Activated naive CD4-positive, alpha-beta T cell treated with anti-CD3 and anti-CD28 coated beads, Interleukin-2, amount 50 U/mL, for 16 hours (primary cell): ENCODE results near the gene CADPS.
"Not testable (repeated sequence)": the region's sequence is repeated elsewhere in the genome, so short reads cannot be mapped to it uniquely, and the experiment has no call there.

ENCODE experiments used
- DNase-seq: peaks from one replicate; pipeline ENCODE4 v3.0.0-alpha.2; 2020

Gene CADPS

DNA sequence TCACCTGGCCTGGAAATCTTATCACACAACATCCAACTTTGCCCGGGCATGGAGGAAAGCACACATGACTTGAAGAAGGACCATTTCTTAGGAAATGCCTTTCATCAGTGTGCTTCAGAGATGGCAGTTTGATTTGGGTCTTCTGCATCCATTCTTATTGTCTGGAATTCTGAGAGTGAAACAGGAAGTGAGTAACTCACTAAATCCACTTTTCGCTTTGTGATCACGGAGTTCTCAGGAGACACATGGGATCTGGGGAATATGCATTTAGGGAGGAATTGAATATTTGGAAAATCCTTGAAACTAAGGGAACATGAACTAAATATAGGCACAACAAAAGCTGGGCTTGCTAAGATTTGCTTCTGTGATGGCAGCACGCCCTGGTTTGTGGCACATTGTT is 289.4 kb downstream of the CADPS start:
- DNase-seq = no peak

DNA sequence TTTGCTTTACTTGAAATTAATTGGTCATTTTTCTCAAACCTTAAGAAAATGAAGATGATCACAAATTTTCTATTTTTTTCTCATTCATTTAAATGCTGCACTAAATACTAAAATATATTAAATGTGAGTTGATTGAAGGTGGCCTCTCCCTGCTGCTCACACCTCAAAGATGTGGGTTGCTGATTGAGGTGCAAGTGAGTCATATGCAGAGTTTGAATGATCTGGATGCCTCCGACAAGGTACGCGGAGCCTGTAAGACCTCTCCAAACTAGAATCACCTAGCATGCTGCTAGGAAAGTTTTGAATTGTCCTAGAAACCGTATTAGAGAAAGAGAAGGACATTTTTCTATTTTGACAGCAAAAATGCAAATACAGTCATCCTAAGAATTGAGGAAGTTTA is 290.6 kb downstream of the CADPS start:
- no peak for DNase-seq

DNA sequence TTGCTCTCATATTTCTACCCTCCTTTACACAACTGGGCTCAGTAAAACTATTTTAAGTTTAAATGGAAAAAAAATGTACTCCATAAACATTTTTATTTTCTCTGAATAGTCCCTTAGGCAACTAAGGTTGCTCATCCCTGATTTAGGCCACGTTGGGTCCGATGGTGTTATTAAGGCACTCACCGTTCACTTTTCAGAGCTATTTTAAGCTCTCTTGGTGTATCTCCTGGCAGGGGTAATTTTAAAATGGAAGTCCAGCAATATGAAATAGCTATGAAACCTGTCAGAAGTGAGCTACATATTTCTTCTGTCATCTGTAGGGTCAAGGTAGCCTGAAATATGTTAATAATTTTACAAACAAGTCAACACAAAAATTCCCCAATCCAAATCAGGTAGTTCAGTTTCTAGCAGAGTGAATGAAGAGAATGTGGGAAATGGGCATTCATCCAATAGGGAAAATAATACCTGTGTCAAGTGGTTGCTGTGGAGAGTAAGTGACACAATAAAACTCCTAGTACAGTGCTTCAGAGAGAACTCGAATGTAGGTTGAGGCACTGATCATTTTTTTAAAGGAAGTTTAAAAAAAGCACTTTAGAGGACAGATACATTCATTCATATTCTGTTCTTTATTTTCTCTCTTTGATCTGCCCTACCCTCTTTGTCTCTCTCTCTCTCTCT is 292.6 kb downstream of the CADPS start:
- DNase-seq = no peak

DNA sequence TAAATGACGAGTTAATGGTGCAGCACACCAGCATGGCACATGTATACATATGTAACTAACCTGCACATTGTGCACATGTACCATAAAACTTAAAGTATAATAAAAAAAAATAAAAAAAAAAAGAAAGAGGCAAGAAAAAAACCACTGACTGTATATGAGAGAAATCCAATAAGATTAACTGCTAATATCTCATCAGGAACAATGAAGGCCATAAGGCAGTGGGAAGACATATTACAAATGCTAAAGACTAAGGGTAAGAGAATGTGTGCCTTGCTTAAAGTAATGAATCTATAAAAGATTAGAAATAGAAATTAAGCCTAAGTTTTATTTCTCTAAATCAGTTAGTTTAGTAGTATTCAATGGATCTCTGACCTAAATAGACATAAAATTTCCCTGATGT is 294.7 kb downstream of the CADPS start:
- DNase-seq = not testable (repeated sequence)

- no peak for DNase-seq
Observed at GRCh38 chr3:62577153-62577552, 298.1 kb downstream of the CADPS start.

DNA sequence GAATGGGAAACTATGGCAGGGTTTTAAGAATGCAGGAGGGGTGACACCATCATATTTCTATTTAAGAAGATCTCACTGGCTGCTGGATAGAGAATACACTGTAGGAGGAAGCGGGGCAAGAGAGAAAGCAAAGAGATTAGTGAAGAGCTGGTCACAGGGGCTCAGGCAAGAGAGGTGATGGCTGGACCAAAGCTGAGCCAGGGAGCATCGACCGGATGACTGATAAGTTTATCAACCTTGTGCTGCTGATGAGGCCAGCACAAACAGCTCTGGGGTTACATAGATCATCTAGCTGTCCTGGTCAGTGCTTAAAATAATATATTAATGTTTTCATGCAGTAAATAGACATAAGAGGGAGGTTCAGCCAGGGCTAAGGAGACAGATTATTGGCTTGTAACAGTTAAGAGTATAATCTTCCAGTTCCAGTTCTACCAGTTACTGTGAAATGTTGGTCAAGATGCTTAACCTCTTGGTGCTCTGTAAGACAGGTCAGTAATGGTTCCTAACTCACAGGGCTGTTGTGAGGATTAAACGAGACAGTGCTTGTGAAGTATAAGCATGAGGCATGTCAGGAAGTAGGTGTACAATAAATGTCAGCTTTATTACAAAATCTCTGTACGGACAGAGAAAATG is 300.8 kb downstream of the CADPS start:
- no peak for DNase-seq

DNA sequence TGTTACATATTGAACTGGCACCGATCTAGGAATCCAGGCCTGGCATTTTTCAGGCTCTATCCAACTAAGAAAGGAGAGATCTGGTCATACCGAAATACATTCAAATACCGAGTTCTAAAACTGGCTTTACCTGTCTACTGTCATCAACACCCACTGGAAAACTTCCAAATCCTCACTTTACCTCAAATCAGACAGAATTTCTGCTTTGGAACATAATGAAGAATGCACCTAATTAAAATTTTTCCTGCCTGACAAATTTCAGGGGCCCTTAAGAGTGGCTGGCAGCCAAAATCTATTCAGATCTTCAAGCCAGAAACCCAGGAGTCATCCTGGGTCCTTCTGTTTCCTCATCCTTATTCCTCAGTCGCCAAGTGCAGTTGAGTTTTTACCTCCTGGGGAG is 303.3 kb downstream of the CADPS start:
- no peak for DNase-seq

DNA sequence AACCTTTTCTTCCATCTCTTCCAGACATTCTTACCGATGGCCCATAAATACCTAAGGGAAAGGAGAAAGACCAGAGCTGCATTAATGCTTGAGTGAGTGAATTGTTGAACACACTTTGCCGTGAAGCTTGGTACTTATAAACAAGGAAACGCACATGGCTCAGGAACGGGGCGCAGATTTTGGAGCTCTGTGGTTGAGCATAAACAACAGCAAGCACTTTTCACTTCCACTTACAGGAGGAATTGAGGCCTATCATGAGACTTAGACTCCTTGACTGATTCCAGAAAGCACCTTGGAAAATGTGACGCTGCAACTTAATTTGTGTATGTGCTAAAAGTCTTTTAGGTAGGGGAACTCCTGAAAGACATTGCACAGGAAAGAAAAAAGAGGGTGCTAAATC is 304.3 kb downstream of the CADPS start:
- DNase-seq = no peak

DNA sequence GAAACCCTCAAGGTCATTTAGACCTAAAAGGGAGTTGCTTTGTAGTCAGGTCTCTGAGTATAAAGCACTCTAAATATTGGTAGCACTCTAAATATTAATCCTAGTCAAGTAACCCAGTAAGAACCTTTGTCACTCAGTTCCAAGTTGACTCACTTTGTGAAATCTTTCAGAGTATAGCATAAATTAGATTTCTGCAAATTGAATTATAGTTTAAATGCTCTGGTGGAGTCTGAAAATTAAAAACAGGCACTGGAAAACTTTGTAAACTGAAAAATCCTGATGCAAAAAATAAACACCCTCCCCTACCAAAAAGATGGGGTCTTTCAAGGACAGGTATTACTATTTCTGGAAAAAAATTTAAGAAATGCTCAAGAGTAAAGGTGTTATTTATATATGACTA is 305.6 kb downstream of the CADPS start:
- DNase-seq = no peak

- DNase-seq = no peak
Observed at GRCh38 chr3:62567097-62568021, 307.9 kb downstream of the CADPS start.

DNA sequence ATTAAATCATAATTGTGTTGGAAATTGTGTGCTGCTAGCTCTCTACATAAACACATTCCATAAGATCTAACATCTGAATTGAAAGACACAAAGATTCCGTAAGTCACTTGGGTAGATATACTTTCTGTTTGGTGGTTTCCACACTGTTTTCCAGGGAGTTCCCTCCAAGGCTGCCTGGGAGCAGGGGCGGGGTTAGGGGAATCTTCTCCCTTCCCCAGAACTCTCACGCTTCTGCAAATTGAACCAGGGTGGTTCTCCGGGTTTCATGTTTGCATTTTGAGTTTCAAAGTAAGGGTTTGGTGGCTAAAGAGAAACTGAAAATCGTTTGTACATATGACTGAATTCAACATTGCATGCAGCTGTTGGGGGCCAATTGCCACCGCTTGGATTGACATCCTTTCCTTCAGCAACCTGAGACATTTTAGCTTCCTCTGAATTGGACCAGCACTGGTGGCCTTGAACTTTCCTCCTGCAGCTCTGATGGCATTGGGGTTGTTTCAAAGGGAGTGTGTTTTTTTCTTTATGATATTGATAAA is 309.1 kb downstream of the CADPS start:
- DNase-seq = no peak

DNA sequence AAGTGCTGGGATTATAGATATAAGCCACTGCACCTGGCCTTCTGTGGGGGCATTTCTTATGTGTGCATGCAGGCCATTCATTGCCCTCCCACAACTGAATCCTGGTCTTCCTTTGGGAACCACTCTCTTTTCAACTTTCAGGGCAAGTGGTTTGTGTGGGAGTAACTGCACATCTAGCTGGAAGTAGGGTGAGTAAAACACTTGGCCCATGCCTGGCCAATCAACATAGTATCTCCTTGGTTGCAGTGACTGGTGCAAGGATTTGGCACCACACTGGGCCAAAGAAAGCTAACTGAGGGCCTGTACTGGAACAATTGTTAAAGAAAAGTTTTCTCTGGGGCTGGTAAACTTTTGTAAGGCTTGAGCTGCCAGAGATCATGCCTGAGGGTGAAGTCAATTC is 312.6 kb downstream of the CADPS start:
- no peak for DNase-seq

- DNase-seq = no peak
Observed at GRCh38 chr3:62562017-62562416, 313.2 kb downstream of the CADPS start.

DNA sequence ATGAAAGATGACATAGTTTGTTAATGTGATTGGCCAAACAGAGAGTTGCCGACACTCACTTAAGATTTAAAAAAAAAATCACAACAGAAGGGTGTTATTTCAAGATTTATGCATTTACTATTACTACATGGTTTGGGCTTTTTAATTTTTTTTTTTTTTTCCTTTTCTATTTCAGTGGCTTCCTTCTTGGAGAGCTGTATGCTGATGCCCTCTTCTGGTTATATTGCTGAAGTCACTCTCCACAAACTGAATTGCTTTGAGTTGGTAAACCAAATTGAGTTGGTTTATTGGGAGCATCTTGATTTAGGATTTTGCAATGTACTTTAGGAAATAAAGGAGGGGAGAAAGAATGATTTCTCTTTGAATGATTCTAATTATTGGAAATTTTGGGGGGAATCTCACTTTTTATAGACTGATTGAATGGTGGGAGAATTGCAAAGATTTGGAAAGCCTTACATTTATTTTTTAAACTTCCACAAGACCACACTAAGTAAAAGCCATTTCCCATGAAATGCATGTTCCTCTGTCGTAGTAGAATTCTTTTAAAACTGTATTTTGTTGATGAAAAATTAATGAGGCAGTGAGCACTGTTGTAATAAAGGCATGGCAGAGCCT is 315.3 kb downstream of the CADPS start:
- no peak for DNase-seq

GRCh38 chr3:62558549-62559112 is 316.6 kb downstream of the CADPS start:
- no peak for DNase-seq

GRCh38 chr3:62557983-62558382 is 317.2 kb downstream of the CADPS start:
- DNase-seq = no peak

DNA sequence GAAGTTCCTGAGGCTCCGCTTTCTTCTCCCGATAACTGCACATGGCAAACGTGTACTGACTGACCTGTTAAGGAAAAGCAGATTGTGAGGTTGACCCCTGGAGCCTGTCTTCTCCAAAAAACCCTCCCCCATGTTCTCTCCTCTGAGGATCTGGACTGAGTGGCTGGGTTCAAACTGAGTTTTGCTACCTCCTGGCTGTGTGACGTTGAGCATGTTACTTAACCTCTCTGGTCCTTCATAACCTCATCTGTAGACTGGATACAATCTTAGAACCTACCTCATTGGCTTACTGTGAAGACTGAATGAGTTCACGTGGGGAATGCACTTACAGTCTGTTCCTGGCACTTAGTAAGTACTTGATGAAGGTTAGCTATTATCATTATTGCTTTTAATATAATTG is 317.8 kb downstream of the CADPS start:
- no peak for DNase-seq

GRCh38 chr3:62556121-62556815 is 318.9 kb downstream of the CADPS start:
- DNase-seq = no peak

GRCh38 chr3:62554264-62554799 is 320.9 kb downstream of the CADPS start:
- no peak for DNase-seq

- DNase-seq = no peak
Observed at GRCh38 chr3:62553811-62554210, 321.4 kb downstream of the CADPS start.

- no peak for DNase-seq
Observed at GRCh38 chr3:62551556-62551955, 323.7 kb downstream of the CADPS start.

- no peak for DNase-seq
Observed at GRCh38 chr3:62550439-62550838, 324.8 kb downstream of the CADPS start.
